ENCODE results near the gene SP9.

DNA sequence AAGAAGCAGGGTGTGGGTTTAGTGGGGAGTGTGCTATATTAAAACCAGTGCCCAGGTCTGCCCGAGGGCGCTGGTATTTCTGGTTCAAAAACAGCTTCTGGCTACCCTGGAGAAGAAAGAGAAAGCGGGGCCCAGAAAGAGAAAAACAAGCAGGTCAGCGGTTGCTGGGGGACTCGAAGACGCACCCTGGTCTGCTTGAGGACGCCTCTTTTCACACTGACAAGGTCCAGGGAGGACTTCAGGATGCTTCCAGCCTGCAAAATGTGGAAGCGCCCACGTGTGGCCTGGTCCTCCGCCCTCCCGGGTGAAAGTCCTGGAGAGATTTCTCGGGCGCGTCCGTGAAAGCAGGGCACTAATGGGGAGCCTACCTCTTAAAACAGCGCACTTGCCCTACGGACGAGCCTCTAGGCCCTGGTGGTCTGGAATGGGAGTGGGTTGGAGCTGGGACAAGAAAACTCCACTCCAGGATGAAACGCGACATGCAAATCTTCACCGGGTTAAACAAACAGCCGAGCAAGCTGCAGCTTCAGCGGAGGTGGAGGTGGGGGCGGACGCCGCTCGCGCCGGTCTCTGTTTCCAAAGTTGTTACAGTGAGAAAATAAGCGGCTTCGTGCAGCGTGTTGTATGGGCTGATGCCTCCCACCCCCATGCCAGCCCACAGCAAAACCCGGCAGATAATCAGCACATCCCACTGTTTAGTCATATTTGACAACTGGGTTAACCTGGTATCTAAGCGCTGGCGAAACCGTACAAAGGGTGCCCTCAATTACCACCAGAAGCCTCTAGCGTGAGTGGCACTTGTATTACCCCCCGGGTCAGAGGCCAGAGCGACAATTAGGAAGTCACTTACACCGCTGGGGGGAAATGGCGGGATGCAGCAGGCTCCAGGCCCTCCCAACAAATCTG, 1.1 kb upstream of the SP9 start:
- TF ChIP-seq POLR2A (IDR thresholded peaks at IDR 0.05) (no peak), CTCF (IDR thresholded peaks at IDR 0.05) (no peak)

All from adrenal gland (tissue), 5 donors.